NCI-H1417 (cell line): ENCODE results near the gene LOXL1.

Experiments used
- DNase-seq, 3 experiments: peaks; one replicate each; lab custom pipeline; 2025; lab: John Stamatoyannopoulos, UW

LOXL1 gene

DNA sequence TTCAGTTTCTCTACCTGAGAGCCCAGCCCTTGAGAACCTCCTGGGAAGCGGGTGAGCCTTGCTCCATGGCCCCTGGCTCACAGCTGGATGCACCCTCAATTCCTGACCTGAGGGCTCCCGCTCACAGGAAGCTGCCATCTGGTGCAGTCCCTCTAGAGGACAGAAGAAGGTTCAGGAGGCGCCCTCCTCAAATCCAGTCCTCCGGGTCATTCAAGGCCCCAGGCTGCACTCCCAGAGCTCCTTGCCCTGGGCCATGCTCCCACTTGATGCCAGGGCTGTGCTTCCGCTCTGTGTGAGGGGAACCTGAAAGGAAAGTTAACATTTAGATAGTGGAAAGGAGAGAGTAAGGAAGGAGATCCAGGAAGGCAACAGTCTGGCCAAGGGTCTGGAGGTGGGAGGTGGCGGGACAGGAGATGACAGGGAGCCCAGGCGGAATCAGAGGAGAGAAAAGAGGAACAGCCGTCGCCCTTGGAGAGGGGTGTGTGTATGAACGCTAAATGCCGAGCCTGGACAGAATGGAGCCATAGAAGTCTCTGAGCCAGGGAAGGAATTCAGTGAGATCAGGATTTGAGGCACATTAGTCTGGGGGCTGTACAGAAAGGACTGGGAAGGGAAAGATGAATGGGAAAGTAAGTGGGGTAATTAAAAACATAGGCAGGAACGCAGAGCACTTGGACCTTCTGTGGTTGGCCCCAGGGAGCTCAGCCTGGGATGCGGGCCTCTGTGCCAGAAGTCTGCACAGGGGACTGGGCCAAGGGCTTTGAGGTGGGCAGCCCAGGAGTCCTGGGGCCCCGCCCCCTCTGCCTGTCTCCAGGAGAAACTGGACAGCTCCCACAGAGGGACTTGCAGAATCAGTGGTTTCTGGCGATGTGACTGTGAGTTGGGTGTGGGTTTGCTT, 26.8 kb upstream of the LOXL1 start:
- DNase-seq, result no peak

DNA sequence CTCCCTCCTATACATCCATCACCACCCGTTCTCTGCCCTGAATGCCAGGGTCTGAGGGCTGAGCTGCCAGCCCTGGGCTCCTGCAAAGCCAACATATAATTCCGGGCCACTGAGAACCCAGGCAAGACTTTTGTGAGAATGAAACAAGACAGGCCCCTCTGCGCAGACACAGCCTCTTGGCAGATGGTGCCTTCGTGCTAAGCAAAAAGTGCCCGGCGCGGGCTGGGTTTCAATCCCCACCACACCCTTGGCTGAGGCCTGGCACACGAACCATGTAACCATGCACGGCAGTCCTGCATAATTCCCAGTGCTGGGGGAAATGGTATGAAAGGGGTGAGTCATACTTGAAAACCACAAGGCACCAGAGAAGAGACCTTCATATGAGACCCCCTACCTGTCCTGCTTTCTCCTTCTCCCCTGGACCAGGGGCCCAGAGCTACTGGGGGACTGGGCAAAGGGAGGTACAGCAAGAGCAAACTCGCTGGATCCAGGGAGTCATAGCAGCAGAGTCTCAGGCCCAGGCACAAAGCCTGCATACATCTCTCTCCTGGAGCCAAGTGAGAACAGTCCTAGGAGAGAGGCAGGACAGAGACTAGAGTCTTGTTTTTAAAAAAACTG, 26.1 kb upstream of the LOXL1 start:
- no peak for DNase-seq

DNA sequence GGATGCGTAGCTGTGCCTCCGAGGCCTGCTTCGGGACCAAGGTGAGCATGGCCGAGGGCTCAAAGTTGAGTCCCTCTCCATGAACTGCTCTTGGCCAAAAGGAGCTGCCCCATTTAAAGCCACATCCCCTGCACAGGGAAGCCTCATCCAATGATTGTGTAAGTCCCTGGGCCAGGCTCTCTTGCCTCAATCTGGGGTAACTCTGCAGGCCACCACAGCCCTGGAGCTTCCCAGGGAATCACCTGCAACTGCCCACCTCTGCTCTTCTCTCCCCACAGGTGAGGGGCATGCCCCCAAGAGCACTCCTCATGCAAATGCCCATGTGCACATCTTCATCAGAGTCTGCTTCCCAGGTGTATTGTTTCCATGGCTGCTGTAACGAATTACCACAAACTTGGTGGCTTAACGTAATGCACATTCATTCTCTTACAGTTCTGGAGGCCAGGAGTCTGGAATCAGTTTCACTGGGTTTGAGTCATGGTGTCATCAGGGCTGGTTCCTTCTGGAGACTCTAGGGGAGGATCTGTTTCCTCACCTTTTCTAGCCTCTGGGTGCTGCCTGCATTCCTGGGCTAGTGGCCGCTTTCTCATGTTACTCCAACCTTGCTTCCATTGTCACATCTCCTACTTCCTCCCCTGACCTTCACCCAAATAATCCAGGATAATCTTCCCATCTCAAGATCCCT, 25.0 kb upstream of the LOXL1 start:
- no peak for DNase-seq

DNA sequence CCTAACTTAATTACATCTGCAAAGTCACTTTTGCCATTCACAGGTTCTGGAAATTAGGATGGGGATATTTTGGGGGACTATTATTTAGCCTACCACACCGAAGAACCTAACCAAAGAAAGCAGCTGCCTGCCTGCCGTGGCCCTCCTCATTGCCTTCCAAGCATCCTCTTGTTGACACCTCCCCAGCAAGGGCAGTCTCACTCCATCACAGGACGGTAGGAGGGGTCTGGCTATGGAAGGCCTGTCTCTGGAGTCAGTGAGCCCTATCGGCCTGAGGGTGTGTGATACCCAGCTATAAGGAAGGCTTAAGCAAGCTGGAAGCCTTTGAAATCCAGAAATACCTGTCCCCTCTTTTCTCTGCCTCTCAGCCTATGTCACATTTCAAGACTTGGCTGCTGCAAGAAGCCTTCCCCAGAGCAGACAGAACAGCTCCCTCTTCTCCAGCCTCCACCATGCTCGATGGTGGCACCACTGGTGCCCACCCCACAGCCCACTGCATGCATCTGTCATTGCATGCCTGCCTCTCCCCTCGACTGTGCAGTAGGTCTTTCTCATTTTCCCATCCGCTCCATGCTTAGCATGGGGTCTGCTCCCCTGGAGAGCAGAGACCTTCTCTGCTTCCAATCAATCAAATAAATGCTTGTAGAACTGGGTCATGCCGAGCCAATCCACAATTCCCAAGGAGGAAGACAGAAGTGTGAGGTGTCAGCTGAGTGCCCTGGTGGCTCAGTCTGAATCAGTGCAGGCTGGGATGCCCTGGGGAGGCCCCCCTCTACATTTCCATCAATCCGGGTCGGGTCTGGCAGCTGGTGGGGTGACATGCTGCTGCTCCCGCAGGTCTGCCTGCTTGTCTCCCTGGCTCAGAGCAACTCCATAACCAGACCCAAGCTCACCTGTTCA, 23.9 kb upstream of the LOXL1 start:
- DNase-seq, result no peak

DNA sequence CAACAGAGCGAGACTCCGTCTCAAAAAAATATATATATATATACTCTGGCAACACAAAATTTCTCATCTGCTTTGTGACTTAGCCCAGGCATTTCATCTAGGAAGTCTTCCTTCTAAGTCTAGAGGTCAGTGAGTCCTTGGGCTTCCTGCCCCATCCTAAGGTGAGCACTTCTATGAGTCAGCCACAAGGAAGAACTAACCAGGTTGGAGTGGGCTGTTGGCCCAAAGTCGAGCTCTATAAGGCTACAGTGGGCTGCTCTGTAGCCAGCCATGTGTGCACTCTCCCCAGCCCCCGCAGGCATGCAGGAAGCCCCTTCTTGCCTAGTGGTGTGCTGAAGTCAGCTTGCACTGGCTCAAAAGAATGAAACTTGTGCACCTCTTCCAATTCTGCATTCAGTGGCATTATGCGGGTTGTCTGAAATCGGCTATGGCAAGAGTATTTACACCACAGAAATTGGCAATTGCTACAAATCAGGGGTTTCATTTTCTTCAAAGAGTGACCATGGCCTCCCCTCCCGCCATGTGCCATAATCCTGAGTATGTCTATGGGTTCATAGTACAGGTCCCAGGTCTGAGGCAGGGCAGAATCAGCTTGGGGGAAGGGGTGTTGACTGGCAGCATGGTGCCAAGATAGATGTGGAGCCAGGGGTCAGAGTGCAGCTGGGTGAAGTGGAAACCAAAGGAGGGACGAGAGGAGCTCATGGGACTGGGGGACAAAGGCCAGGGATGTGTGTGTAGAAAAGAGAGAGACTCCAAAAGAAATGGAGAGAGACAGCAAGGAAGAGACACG, 22.0 kb upstream of the LOXL1 start:
- DNase-seq, result no peak

DNA sequence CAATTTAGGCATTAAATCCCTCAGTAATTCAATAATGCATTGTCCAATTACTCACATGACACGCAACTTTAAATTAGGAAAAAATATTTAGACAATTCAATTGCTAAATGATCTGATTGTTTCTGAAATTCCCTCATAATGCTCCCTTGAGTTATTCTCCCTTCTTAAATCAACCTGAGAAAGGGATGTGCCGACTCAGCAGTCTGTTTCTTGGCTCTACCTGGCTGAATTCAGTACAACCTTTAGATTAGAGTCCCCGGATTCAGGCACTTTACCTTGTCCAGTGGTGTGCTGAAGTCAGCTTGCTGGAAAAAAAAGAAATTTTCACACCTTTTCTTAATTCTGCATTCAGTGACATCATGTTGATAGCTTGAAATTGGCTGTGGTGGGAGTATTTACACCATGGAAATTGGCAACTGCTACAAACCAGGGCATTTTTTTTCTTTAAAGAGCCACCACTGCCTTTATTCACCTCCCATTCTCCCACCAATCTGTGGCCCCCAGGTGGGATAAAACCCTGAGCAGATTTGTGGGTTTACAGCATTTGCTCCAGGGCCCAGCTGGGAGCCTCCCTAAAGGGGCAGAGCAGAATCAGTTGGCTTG, 20.9 kb upstream of the LOXL1 start:
- no peak for DNase-seq

DNA sequence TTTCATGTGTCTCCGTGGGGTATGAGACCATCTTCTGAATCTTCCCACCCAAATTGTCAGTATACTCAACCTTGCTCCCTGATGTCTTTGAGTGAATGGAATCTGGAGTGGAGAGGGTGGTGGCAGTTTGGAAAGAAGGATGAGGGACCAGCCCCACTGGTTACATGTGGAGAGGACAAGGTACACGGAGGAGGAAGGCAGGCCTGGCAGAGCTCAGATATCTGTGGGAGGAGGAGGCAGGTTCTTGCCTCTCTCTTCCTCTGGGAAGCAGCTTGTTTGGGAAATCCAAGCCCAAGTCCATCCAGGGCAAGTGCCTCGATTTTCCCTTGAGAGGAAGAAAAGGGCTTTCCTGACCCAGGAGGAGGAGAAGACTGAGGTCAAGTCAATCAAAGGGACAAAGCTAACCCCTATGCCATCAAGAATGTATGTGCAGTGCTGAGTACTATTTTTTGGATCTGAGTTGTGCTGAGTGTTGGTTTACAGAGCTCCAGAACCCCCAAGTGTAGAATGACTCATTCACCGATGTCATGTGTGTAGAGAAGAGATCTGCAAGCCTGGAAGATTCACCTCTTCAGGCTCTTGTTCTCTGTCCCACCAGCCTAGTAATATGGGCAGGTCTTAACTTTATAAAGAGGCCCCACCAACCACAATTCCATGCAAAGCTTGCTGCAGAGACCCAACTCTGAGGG, 19.8 kb upstream of the LOXL1 start:
- DNase-seq, result no peak

DNA sequence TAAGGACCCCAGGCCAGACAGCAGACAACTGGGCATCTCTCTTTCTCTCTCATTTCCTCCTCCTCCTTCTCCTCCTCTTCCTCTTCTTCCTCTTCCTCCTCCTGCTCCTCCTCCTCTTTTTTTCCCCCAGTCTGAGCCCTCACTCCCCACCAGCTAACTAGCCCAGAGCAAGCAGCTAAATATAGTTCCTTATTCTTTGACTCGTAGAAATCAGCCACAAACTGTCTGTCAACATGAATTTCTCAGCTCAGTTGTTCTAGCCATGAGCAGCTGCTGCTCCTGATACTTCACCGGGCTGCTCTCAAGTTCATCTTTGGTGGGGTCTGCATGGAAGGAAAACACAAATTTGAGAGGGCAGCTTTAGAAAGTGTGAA, 19.2 kb upstream of the LOXL1 start:
- no peak for DNase-seq

DNA sequence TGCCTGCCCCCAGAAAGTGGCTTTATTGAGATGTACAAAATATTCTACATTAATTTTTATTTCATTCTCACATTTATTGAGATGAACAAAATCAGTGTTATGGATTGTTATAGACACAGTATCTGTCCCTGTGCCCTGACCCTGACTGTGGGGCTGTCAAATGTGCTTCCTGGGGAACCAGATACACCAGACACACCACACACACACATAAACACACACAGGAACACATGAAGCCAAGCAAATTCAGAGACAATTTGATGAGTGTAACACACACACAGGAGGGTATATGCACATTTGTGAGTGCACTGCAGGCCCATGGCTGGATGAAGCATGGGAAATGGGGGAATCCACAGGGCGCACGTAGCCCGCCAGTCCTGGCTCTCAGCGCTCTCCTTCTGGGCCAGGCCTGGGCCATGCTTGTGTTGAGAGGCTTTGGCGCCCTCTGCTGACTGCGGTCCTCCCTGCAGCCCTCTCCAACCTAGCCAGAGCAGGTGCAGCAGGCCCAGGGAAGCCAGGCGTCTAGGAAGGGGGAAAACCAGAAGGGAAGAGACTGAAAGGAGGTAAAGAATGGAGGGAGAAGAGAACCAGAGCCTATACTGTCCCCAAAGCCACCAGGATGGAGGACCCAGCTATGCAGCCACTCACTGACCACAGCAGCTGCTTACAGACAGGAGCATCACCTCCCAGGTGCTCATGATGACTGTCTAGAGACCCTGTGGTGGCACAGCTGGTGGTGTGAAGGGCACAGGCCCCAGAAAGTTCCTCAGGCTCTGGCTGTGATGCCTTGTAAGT, 18.0 kb upstream of the LOXL1 start:
- peak; percentile 62 to 82 (median 67) for DNase-seq

DNA sequence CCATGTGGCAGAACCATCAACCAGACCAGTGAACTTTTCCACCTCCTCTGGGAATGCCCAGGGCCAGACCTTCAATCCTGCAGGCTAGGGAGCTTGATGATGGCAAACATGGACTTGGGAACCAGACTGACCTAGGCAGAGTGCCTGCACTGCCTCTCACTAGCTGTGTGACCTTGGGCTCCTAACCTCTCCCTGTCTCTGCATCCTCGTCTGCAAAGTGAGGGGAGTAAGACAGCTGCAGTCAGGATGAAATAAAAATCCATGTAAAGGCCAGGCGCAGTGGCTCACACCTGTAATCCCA, 17.5 kb upstream of the LOXL1 start:
- DNase-seq, result no peak

DNA sequence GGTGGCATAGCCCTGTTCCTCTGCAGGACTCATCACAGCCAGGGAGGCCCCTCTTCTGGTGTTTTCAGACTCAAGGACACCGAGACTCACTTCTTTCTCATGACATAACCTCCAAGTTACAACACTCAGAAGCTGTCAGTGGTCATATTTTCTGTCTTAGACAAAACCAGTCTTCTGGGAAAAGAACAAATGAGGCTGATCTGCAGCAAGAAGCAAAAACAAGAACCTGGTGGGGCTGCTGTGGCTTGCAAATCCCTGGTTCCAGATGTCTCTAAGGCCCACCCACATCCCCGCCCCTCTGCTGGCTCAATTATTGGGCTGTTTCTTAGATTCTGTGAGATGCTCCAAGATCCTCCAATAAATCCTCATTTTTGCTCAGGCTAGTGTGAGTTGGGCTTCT, 16.6 kb upstream of the LOXL1 start:
- no peak for DNase-seq

DNA sequence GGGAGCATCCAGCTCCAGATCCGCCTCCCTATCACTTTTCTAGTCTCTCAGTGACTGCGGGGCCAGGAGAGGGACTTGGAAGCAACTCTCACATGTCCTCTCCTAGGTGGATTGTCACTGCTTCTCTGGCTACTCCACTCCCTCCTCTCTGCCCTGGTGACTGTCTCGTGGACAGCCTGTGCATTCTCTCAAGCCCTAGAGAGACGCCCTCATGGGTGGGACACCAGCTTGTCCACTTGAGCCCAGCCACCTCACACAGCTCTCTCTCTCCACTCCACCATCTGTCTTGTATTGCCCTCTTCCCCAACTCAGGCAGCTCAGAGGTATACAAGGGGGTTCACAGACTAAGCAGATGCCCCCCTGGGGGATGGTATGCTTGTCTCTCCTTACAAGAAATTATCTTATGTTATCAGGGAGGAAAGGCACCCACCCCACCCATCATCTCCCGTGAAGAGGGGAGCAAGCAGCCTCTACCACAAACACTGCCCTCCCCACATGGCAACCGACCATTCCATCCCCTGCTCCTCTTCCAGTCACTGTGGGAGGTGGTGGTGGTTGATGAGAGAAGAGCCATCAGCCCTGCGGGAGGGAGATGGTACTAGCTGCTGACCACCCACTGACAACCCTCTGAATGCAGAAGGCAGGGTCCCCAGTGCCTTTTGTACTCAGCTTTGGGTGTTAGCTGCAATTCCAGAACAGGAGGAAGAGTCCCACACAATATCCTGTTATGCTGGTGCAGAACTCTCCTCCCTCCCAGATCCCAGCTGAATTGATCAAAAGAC, 15.5 kb upstream of the LOXL1 start:
- DNase-seq, result no peak

DNA sequence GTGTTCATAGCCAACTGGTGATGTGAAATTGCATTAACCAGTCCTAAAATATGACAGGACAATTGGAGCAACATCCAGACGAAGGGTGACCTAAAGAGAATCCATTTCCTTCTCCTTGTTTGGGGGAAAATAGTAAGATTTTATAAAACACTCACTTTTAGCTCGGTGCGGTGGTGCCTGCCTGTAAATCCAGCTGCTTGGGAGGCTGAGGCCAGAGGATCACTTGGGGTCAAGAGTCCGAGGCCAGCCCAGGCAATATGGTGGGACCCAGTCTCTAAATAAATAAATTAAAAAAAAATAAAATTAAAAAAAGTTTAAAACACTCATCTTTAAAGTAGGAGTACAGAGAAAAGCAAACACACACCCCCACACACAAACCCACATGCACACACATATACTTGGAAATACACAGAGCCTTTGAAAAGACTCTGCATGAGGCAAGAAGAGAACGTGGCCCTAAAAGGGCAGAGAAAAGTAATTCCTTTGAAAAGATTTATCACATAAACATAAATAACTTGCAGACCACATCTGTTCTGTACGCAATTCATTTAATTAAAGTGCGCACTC, 14.1 kb upstream of the LOXL1 start:
- DNase-seq, result no peak

DNA sequence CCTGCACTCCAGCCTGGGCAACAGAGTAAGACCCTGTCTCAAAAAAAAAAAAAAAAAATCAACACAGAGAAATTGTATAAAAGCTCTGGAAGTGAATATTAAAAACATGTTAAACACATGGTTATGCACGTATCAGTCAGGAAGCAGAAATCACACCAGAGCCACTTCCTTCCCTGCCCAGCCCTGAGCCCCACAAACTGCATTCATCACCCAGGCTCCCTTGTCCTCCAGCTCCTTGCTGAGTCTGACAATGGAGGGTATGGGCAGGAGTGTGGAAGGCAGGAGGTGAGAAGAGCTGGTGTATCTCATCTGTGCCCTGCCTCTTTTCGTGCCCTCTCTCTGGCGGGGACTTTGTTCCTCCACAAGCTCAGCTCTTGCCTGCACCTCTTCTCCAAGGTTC, 12.1 kb upstream of the LOXL1 start:
- no peak for DNase-seq

DNA sequence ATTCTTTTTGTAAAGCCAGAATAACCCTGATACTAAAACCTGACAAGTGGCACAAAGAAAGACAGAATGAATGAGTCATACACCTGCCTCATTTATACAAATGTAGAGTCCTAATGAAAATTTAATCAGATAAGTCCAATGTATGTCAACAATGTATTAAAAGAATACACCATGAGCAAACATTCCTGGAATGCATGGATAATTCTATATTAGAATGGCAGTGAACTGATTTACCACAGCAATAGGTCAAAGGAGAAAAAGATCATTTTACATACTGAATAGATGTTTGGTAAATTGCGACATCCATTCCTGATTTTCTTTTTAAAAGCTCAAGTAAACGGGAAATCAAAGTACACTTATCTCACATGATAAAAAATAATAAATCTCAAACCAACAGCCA, 11.2 kb upstream of the LOXL1 start:
- DNase-seq, result no peak

DNA sequence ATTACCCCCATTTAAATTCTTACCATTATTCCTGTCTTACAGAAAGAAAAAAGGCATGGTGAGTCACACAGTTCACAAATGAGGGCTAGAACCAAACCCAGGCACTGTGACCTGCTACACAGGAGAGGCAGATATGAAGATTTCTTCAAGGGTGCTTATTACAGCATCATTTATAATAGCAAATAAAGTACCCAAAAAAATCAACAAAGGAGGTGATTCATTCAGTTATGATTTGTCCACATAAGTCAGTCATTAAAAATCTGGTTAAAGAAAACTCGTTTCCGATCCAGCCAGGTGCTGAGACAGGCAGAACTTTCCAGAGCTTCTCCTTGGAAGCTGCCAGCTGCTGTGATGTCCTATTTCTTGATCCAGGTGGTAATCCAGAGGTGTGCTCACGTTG, 7.5 kb upstream of the LOXL1 start:
- DNase-seq, result no peak

DNA sequence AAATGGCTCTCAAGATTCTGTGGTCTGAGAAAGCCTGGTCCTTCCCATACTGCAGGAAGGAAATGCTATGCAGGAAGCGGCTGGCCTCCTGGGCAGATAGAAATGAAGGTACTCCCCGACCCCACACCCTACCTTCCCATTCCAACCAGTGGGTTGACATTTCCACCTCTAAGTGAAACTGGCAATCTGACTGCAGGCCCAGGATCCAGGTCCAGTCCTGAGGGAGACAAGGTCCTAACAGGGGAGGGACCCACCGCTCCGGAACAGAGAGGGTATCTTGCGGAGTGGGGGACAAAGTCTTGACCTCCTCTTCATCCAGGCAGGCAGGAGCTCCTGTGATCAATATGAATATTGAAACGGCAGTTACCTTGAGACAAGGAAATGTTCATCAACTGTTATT, 6.6 kb upstream of the LOXL1 start:
- no peak for DNase-seq

DNA sequence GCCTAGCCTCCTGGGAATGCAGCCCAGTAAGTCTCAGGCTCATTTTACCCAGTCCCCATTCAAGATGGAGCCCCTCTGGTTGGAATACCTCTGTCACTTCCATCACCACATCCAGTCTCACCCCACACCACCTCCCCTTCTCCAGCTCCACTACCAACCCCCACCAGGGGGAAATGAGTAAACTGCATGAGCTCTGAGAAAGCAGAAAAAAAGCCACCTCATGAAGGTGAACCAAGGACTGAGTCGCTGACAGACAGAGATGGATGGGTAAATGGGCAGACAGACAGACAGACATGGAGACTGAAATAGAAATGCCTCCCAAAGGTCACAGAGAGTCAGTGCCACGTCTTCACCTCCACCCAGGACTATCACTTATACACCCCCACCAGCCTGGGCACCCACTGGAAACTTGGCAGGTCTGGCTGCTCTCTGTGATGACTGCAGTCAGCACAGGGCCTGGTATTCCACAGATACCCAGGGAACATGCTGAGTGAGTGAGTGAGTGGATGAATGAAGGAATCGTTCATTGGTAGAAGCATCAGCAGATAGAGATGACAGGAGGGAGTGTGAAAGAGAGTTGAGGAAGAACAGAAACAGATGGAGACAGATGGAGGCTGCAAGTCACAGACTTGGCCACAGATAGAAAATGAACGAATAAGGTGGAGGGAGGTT, 4.9 kb upstream of the LOXL1 start:
- DNase-seq, result no peak
